ENCODE results near the gene KLHL33.

GRCh38 chr14:20376071-20376588 lies 59.8 kb downstream of the KLHL33 start:
- no peak for TF ChIP-seq CTCF (IDR thresholded peaks at IDR 0.05; ENCODE audit: poor library complexity, severe bottlenecking)
- TF ChIP-seq TAF1 (IDR thresholded peaks at IDR 0.05; ENCODE audit: low read depth), result no peak
- no peak for TF ChIP-seq RAD21 (conservative IDR thresholded peaks at IDR 0.05)
- TF ChIP-seq, protein P1, sequence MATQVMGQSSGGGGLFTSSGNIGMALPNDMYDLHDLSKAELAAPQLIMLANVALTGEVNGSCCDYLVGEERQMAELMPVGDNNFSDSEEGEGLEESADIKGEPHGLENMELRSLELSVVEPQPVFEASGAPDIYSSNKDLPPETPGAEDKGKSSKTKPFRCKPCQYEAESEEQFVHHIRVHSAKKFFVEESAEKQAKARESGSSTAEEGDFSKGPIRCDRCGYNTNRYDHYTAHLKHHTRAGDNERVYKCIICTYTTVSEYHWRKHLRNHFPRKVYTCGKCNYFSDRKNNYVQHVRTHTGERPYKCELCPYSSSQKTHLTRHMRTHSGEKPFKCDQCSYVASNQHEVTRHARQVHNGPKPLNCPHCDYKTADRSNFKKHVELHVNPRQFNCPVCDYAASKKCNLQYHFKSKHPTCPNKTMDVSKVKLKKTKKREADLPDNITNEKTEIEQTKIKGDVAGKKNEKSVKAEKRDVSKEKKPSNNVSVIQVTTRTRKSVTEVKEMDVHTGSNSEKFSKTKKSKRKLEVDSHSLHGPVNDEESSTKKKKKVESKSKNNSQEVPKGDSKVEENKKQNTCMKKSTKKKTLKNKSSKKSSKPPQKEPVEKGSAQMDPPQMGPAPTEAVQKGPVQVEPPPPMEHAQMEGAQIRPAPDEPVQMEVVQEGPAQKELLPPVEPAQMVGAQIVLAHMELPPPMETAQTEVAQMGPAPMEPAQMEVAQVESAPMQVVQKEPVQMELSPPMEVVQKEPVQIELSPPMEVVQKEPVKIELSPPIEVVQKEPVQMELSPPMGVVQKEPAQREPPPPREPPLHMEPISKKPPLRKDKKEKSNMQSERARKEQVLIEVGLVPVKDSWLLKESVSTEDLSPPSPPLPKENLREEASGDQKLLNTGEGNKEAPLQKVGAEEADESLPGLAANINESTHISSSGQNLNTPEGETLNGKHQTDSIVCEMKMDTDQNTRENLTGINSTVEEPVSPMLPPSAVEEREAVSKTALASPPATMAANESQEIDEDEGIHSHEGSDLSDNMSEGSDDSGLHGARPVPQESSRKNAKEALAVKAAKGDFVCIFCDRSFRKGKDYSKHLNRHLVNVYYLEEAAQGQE (IDR thresholded peaks at IDR 0.05; ENCODE audit: borderline replicate concordance), result no peak
- TF ChIP-seq EZH2 (IDR thresholded peaks at IDR 0.05; ENCODE audit: borderline replicate concordance, insufficient read depth, low read length, poor library complexity, severe bottlenecking), result no peak
- no peak for TF ChIP-seq MXI1 (conservative IDR thresholded peaks at IDR 0.05; ENCODE audit: poor library complexity, severe bottlenecking)

All from neural cell (in vitro differentiated cells).